NCI-H82 (cell line): Measurements from ENCODE around the gene SUFU.

Source experiments
- DNase-seq: peaks from one replicate; lab custom pipeline; 2025; lab: John Stamatoyannopoulos, UW

SUFU gene

DNA sequence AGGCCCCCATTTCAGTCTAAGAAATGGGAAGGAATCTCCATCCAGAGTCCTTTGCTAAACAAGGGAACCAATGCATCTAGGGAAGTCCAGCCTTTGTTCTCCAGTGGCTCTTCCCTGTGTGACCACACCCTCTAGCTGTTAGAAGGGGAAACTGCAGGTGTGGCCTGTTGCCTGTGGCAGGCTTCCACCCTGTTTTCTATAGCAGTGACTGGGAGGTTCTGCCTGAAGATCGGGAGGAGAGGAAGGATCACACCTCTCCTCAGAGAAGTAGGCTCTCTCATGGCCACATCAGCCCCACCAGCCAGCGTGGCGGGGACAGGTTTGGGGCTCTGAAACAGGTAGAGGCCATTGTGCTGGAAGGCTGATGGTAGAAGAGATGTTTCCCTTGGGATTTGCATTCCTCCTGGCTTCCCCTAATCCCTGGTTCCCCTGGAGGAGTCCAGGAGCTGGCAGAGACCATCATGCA, 92.8 kb downstream of the SUFU start:
- DNase-seq = peak; percentile 83

DNA sequence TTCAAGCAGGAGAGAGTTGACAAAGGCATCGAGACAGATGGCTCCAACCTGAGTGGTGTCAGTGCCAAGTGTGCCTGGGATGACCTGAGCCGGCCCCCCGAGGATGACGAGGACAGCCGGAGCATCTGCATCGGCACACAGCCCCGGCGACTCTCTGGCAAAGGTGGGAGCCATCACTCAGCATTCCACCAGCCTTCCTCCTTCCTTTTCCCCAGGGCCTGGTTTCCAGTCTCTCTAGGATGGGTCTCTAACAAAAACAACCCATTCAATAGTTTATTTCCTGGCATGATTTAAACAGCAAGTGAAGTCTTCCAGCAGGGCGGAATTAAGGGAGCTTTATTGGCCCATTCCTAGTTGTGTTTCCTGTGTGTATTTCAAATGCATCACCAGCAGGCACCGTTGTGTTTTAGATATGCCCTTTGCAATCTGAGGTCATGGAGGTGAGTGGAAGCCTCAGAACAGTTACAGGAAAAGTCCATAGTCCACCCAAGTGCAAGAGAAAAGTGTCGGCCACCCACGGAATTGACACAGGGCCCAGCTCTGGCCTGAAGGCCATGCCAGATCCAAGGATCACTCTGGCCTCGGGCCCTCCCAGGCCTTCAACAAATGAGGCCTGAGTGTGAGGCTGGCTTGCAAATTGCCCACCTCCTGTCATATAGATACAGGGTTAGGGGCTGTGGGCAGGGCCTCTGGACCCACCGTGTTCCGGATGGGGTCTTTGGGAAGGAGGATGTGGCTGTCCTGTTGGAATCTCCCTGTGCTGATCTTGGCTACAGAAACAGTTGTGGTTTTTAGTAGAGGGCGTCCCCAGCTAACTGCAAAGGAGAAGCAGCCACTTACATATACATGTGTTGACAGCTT, 93.6 kb downstream of the SUFU start:
- no peak for DNase-seq

DNA sequence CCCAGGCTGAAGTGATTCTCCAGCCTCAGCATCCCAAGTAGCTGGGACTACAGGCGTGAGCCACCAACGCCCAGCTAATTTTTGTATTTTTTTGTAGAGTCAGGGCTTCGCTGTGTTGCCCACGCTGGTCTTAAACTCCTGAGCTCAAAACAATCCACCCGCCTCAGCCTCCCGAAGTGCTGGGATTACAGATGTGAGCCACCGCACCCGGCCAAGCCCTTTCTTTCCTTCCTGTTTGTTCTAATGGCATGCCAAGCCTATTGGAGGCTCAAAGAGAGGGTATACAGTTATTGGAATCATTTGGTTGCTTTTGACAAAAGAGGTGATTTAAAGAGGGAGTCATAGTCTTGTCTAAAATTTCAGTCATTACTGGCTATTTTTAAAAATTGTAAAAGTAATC, 94.5 kb downstream of the SUFU start:
- no peak for DNase-seq

DNA sequence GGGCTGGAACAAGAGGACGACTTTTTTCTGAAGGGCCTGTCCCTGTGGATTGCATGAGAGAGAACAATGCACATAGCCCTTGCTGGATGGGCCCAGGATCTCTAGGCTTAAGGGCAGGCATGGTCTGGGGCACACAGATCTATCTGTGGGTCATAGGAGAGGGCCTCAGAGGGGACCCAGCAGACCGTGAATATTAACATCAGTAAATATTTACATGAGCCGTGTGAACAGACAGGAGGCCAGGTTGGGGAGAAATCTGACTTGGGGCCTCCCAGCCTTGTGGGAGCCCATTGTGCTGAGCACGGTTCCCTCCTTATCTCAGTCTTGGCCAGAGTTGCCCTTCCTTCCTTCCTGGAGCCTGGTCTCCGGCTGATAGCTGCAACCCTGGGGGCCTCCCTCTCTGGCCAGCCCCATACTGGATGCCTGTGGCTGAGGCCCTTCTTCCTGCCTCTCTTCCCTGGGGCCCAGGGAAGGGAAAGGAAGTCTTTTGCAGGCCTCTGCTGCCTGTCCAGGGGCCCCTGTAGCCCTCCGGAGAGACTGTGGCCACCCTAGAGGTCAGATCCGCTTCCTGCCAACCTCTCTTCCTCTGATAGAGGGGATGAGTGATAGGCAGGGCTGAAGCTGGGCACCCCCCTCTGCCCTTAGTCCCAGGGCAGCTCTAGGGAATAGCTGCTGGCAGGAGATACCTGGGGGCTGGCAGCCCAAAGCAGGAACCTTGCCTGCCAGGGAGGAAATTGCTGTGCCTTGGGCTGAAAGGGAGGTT, 96.0 kb downstream of the SUFU start:
- no peak for DNase-seq

DNA sequence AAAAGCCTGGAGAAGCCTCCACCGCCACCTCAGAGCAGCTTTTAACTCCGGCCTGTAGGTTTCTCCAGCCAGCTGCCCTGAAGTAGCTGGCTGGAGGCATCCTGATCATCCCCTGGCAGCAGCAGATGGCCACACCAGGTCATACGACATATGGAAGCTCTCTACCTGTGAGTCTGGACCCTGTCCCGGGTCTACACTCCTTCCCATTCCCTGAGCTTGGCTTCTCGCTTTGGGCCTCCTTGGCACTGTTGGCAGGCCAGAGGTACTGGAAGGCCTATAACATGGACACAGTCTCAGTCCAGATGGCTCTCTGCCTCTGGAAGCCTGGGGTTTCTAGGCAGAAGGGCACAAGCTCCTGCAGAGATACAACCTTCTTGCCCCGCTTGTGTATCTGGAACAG, 97.0 kb downstream of the SUFU start:
- DNase-seq = no peak

DNA sequence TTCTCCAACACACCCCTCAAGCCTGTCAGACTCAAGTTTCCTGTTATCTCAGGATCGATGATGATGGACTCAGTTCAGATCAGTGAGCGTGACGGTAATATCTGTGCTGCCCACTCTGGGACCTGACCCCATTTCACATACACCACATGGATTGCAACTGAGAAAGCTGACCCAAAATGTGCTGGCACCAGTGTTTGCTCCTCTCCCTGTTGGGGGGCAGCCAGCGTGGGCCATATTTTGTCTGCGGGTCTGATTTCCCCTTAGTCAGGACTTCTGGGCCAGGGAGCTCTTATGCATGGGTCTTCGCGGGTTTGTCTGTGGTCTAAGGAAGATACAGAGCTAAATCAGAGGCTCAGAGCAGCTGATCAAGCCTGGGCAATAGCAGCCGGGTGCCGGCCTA, 97.9 kb downstream of the SUFU start:
- no peak for DNase-seq

DNA sequence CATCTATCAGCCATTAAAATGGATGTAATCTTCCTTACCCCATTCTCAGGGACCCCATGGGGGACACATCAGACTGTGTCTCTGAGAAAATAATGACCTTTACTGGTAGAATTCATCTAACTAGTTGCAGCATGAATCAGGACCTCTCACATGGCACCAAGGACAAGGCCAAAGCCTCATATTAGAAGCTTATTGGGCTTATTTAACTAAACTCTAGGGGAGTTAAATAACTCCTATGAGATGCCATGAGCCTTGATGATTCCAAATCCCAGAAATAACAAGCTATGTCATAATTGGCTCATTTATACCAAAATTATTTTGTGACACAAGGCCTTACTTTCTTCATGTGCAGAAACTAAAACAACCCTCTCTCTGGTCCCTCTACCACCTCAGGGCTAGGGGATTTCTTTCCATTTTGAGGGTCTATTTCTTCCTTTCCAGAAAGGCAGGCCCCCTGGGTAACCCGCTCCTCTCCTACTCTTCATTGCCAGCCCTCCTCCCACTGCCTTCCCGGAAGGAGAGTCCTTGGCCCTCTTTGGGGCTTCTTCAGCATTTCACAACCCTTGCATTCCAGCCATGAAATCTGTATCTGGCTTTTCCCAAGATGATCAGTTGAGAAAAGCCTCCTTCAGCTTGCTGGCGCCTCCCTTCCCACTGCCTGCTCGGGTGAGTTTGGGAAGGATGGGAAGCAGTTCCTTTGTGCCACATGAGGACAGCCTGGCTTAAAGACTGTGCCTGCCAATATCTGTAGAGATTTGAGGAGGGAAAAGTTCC, 98.7 kb downstream of the SUFU start:
- no peak for DNase-seq

DNA sequence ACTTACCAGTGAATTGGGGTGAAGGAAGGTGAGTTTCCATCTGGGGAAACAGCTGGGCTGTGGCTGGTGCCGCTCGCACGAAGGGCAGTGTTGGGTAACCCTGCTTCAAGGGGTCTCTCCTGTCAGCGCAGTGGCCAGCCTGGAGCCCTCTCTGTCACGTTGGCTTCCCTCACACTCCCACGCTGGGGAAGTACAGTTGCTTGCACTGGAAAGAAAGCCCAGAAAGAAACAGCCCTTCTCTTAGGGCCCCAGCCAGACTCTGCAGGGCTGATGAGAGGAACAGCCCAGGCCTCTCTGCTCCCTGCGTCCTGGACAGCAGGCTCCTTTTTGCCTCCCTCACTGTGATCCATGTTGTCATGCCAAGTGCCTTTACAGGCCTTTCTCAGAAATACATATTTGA, 100.2 kb downstream of the SUFU start:
- no peak for DNase-seq

DNA sequence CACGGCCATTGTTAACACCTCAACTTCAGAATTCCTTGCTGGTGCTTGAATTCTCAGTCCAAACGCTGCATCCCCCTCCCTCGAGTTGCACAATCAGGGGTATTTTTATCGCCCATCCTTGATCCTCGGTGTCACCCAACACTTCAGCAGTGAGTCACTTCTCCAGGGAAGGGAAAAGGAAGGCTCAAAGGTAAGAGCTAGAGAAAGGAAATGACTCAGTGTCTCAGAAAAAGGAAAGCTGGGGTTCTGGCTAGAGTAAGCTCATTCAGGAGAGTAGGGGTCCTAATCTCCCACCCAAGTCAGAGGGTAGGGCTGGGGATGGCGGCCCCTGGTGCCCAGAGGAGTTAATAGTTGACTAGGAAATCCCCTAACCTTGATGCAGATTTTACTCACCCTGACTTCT, 100.7 kb downstream of the SUFU start:
- no peak for DNase-seq

DNA sequence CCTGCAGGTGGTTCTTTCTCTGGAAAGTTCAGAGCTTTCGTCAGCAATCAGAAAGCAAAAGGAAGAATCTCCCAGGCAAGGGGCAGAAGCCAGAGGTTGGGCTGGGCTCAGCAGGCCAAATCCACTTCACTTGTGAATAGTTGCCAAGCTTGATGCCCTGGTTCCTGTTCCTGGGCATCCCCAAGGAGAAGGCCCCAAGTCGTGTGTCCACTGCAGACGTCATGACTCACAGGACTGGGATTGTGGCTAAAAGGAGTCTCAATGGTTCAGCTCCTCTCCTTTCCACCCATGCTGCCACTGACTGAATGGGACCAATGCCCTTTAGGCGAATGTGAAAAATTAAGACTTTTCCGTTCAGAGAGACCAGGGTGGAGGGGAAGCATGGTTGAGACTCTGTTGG, 101.9 kb downstream of the SUFU start:
- DNase-seq = no peak

DNA sequence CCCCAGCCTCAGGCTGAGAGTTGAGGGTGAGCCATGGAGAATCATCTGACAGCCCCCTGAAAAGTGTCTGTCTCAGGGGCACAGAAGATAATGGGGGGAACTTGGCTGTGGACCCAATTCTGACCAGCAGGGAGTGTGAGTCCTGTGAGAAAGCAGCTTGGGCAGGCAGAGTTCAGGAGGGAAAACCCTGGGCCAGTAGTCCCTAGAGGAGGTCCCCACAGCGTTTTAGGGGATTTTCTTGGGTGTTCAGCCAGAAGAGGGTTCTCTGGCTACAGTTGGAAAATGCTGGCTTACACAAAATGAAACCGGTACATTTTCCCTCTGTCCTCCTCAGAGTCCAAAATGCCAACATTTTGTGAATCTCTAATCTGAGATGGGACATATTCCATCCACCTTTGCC, 104.7 kb downstream of the SUFU start:
- DNase-seq = no peak

DNA sequence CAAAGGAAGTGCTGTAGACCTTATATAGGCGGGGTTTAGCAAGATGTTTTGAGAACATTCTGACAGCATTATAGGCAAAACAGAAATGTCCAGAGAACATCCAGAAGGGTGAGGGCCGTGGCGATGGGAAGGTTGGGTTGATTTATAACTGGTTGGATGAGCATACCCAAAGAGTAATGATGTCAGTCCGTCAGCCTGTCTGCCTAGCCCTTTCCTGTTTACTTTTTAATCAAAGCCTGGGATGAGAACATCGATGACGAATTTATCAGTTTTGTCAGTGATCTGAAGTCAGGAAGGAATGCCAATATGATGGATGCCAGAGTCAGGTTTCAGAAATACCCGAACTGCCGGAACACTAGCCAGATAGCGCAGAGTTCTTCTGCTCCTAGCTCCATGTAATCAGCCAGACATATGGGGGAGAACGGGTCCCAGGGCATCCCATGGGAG, 106.7 kb downstream of the SUFU start:
- DNase-seq = no peak

DNA sequence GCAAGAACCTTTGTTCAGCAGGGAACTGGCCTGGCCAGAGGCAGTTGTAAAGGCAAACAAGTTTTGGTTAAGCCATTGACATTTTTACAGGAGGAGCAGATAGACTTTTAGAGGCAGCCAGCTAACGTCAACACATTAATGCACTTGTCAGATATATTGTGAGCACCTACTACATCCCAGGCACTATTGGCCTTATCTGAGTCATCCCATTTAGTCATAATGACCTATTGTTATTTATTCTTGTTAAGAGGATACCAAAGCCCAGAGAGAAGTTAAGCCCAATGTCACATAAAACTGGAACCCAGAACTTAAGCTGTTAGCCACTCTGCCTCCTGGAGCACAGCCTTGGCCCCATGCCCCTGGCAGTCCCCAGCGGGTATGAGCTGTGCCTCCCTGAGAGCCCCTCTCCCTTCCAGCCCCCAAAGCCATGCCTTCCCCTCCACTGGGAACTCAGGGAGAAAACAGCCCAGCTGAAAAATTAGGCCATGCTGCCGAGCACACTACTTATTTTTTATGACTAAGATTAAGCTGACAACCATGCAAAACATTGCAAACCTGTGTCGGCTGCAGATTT, 107.8 kb downstream of the SUFU start:
- no peak for DNase-seq

DNA sequence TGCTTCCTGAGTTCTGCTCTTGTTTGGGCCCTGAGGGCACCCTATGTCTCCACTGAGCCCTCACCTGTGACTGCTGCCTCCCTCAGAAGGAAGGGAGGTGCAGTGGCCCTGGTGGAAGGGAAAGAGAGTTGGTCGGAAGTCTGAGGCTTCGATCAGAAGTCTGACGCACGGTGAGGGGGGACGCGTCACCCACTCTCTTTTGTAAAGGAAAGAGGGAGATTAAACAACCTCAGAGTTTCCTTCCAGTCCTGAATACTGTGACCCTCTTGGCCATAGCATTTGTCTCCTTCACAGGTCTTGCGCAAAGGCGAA, 109.1 kb downstream of the SUFU start:
- DNase-seq = no peak

DNA sequence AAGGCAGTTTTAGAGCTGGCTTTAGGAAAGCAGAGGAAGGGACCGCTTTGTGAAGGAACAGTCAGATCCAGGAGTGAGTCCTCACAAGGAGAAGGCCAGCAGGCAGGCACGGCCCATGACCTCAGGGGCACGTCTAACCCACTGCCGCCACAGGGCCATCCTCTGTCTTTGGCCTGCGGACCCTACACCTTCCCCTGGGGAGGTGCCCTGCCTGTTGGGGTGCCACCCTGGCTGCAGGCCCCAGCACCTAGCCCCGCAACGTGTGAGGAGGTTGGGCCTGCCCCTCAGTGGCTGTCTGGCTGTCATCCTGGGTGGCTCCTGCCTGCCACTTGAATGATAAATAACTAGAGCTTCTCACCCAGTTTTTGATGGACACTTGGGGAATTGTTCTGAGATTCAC, 109.5 kb downstream of the SUFU start:
- no peak for DNase-seq

DNA sequence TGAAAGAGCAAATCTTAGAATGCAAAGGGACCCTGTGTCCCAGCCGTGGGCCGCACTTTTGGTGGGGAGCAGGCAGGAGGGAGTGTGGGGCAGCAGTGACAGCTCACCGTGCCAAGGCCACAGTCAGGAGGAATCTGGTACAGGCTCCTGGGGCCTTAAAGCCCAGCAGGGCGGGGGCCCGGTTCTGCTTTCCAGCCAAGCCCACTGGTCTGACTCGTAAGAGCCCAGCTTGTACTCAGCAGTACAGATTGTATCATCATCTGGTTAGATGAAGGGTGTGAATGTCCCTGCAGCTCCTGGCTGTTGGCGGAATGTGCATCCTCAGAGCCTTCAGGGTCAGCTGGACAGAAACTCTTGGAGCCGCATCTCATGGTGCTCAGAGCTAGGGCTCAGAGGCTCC, 110.0 kb downstream of the SUFU start:
- no peak for DNase-seq

DNA sequence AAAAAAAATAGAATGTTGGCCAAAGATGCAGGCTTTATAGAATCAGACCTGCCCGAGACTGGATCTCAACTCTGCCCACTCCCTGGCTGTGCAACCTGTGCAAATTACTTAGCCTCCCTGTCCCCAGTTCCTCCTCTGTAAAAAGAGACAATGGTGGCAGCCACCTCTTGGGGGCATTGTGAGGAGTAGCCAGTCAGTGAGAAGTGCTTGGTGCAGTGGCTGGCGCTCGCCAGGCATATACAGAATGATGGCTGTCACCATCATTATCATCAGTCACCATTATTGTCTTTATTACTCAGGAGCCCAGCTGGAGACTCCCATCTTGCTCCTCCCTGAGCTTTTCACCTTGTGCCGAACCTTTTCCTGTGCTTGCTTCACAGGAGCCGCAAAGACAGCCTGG, 111.1 kb downstream of the SUFU start:
- DNase-seq = no peak

DNA sequence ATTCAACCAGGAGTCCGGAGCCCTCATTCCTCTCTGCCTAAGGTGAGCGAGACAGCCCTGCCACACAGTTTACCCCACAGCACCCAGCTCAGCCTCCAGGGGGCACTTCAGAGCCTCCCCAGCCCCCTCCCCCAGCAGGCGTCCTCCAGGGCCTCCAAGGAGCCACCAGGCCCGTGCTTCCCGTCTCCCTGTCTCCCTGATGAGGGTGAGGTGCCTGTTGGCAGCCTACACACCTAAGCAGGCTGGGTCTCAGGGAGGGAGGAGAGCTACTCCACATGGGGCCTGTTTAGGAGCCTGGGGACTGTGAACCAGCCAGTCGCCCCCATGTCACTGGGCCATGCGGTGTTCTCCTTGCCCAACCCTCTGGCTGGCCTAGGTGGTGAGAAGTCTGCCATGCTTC, 111.6 kb downstream of the SUFU start:
- peak; percentile 61 for DNase-seq

DNA sequence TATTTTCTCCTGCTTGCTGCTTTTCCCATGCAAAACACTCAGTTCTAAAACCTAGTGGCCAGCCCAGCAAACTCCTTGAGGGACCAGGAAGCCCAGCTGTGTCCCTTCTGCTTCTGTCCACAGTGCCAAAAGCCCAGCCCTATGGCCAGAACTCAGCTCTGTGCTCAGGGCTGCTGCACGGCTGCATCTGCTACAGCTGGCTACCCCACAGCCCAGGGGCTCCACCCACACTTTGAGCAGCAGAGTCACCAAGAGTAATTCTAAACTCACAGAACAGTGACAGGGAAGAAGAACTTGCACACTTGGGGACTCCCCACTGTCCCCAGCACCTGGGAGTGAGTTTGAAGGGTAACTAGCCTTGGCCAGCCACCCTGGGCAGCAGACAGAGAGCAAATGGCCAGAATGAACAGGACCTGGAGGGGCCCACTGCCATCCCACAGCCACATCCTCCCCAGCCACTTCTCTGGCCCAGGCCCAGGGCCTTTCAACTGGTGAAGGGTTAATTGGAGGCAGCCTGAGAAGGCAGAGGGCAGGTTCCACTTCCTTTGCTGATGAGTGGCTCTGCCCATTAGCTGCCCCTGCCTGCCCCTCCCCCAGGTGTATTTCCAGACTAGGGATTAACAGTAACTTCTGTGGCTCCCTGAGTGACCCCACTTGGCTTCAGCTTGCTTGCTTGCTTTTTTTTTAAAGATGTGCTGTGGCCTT, 112.4 kb downstream of the SUFU start:
- DNase-seq = peak; percentile 15

DNA sequence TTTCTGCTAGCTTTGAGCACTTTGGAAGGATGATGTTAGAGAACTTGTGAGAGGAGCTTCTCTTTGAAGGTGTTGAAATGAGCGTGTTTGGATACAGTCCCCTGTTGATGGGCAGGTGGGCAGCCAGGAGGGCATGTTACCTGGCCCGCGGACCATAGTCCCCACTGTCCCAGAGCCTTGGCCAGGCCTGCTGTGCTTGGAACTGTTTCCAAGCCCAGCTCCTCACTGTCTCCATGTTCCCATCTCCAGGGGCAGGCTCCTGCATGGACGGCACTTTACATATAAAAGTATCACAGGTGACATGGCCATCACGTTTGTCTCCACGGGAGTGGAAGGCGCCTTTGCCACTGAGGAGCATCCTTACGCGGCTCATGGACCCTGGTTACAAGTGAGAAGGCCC, 113.3 kb downstream of the SUFU start:
- DNase-seq = no peak

DNA sequence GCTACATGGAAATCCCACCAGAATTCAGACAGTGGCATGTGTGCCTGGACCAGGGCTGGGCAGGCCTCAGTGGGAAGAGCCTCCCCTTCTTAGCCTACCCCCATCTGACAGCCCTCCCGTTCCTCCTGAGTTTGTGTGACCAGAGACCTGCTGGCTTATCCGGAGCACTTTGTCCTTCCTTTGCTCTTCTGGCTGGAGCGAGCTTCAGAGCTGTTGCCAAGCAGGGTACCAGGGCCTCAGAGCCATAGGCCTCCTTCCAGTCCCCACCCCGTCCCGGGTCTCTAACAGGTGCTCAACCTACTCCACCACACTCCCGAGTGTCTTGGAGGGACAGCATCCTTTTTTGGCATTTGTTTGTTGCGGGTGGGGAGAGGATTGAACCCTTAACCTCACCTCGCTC, 114.0 kb downstream of the SUFU start:
- no peak for DNase-seq
